Glomerular visceral epithelial cell (primary cell): ENCODE results near the gene MYCBP.
"Not testable (repeated sequence)": the region's sequence is repeated elsewhere in the genome, so short reads cannot be mapped to it uniquely, and the experiment has no call there.

Experiments
- DNase-seq: peaks from one replicate; pipeline ENCODE4 v3.0.0-alpha.2; 2016; ENCODE audit errors: extremely low spot score

Gene MYCBP

GRCh38 chr1:38867208-38867607, 5.9 kb downstream of the MYCBP start:
- no peak for DNase-seq

- DNase-seq, result no peak
These were observed 7.9 kb downstream of the MYCBP start for GRCh38 chr1:38865112-38865715.

GRCh38 chr1:38860454-38860795, 12.7 kb downstream of the MYCBP start:
- peak; percentile 5 for DNase-seq

- DNase-seq, result peak; percentile 99
These were observed 13.3 kb downstream of the MYCBP start, which contains the start of gene RRAGC for GRCh38 chr1:38859561-38860453. Gene RRAGC, minus strand, starts transcription at chr1:38859772. Its CDS starts 126 bp downstream, at chr1:38859646.

- DNase-seq, result peak; percentile 66
These were observed 14.2 kb downstream of the MYCBP start for GRCh38 chr1:38858833-38859560.

- DNase-seq, result no peak
These were observed 20.4 kb downstream of the MYCBP start for GRCh38 chr1:38852780-38853179.

- no peak for DNase-seq
These were observed 25.1 kb downstream of the MYCBP start for GRCh38 chr1:38848071-38848470.

GRCh38 chr1:38846210-38846609, 26.9 kb downstream of the MYCBP start:
- no peak for DNase-seq

- not testable (repeated sequence) for DNase-seq
These were observed 28.1 kb downstream of the MYCBP start for GRCh38 chr1:38845088-38845487.

GRCh38 chr1:38840281-38840680, 32.9 kb downstream of the MYCBP start:
- DNase-seq, result no peak

- no peak for DNase-seq
These were observed 33.8 kb downstream of the MYCBP start for GRCh38 chr1:38839363-38839762.

GRCh38 chr1:38836316-38836715, 36.8 kb downstream of the MYCBP start:
- DNase-seq, result not testable (repeated sequence)

GRCh38 chr1:38834937-38835827, 38.0 kb downstream of the MYCBP start:
- DNase-seq, result peak; percentile 76

- no peak for DNase-seq
These were observed 38.8 kb downstream of the MYCBP start for GRCh38 chr1:38834221-38834782.

- DNase-seq, result no peak
These were observed 40.0 kb downstream of the MYCBP start for GRCh38 chr1:38833146-38833545.

GRCh38 chr1:38832370-38832734, 40.8 kb downstream of the MYCBP start:
- no peak for DNase-seq

- no peak for DNase-seq
These were observed 41.3 kb downstream of the MYCBP start for GRCh38 chr1:38831731-38832369.

GRCh38 chr1:38829368-38829767, 43.8 kb downstream of the MYCBP start:
- DNase-seq, result no peak

- no peak for DNase-seq
These were observed 45.8 kb downstream of the MYCBP start for GRCh38 chr1:38827318-38827717.

- DNase-seq, result no peak
These were observed 46.3 kb downstream of the MYCBP start for GRCh38 chr1:38826886-38827285.

- no peak for DNase-seq
These were observed 46.9 kb downstream of the MYCBP start for GRCh38 chr1:38826262-38826661.
